Kidney (tissue), 14 donors: ENCODE results near the gene VSTM1. TPM values are rescaled to one million over a fixed set of nuclear protein-coding genes. Genes with fewer than 3 reads are reported as not detected.

Experiments used
- DNase-seq, 5 donors: peaks; one replicate each; pipeline ENCODE4 v3.0.0-alpha.2; 2013 to 2020
- FAIRE-seq: peaks from 2 replicates; lab custom pipeline; 2012; peaks lifted over from hg19 to GRCh38; lab: Jason Lieb, UNC
- H3K27ac ChIP-seq, 2 donors: one replicate each; pipeline ENCODE4 v1.7.0; 2013; ENCODE audit warnings: low read depth in 2 of 2, low read length in 2 of 2, inconsistent platforms in 1 of 2
- H3K27me3 ChIP-seq: one replicate; pipeline ENCODE4 v1.7.1; 2013; ENCODE audit warnings: low read length, inconsistent platforms; ENCODE audit not compliant: control insufficient read depth, insufficient read depth
- H3K36me3 ChIP-seq, 3 donors: one replicate each; pipeline versions ENCODE4 v1.7.0 to v1.7.1; 2013; ENCODE audit warnings: low read length in 3 of 3, control low read depth in 1 of 3, inconsistent platforms in 1 of 3; ENCODE audit not compliant: insufficient read depth in 3 of 3, control insufficient read depth in 2 of 3
- H3K4me1 ChIP-seq, 3 donors: one replicate each; pipeline versions ENCODE4 v1.7.0 to v1.7.1; 2013; ENCODE audit warnings: low read length in 3 of 3, inconsistent platforms in 1 of 3, low read depth in 1 of 3; ENCODE audit not compliant: control insufficient read depth in 2 of 3, insufficient read depth in 2 of 3
- H3K4me3 ChIP-seq, 3 donors: one replicate each; pipeline versions ENCODE4 v1.7.0 to v1.8.1; 2013; ENCODE audit warnings: low read length in 3 of 3, control low read depth in 1 of 3, inconsistent platforms in 1 of 3
- H3K9ac ChIP-seq, 3 donors: one replicate each; pipeline versions ENCODE4 v1.7.0 to v1.7.1; 2013; ENCODE audit warnings: low read length in 3 of 3, control low read depth in 1 of 3, inconsistent platforms in 1 of 3
- H3K9me3 ChIP-seq, 3 donors: one replicate each; pipeline versions ENCODE4 v1.7.0 to v1.7.1; 2013; ENCODE audit warnings: low read length in 3 of 3, control low read depth in 1 of 3, inconsistent platforms in 1 of 3; ENCODE audit not compliant: control insufficient read depth in 2 of 3, insufficient read depth in 1 of 3
- intact Hi-C: fragments of 100-400 bp; cut with DNase I; formaldehyde crosslinking; loops from one replicate; pipeline ENCODE4 v1.11.1; 2022
- polyA plus RNA-seq: library from polyadenylated mRNA; stranded (reverse); fragments of 350-450 nt; fragmentation: Illumina TruSeq; extraction: RNeasy Lipid Tissue Mini Kit (QIAGEN cat#74804); gene quantifications from one replicate; pipeline ENCODE4 v1.2.3, GENCODE V29; 2014; ENCODE audit warnings: low read depth, low replicate concordance; ENCODE audit not compliant: insufficient read depth
- total RNA-seq: library from RNA; stranded (reverse); fragmentation: NEBNext Ultra II Directional; extraction: Animal tissue kit (Norgen Biotek cat#: 25700); gene quantifications from one replicate; pipeline ENCODE4 v1.2.1, GENCODE V29; 2021
- TF ChIP-seq, protein P1 (sequence below): IDR thresholded peaks from 3 replicates; pipeline ENCODE4 v1.5.1; 2012; ENCODE audit warnings: mild to moderate bottlenecking, moderate library complexity, borderline replicate concordance; ENCODE audit not compliant: insufficient read depth; ENCODE audit errors: extremely low read depth
- donor health status: control.
- donor health status: control.
- donor health status: control.
- donor health status: control.
- donor health status: control.
- donor health status: DM: yes; HTN: yes; CAD: no.
- donor health status: Normal renal cell carcinoma (clear cell type).

The VSTM1 gene
- total and polyA plus RNA-seq, 2 donors from 2014 or later = 0.35 to 1.0 TPM

DNA sequence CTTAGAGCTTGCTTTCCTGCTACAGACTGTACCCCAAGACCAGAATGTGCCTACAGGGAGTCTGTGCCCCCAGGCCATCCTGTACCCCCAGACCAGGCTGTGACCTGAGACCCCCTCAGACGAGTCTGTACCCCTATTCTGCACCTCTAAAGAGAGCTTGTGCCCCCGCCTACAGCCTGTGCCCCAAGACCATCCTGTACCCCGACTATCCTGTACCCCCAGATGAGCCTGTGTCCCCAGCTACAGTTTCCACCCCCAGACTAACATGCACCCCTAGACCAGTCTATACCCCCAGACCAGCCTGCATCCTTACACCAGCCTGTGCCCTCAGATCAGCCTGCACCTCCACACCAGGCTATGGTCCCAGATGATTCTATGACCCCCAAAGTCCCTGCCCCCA, 70.2 kb downstream of the VSTM1 start:
- Histone ChIP-seq H3K9ac (no peak overlapping the region), H3K36me3 (no peaks in the 10 kb centered on the region), H3K27me3 (peaks cover 3% of the 10 kb centered on the region), H3K4me1 (no peaks in the 10 kb centered on the region), H3K4me3 (no peak overlapping the region), H3K9me3 (no peaks in the 10 kb centered on the region), H3K27ac (no peak overlapping the region)
- no peak for FAIRE-seq
- TF ChIP-seq, protein P1, sequence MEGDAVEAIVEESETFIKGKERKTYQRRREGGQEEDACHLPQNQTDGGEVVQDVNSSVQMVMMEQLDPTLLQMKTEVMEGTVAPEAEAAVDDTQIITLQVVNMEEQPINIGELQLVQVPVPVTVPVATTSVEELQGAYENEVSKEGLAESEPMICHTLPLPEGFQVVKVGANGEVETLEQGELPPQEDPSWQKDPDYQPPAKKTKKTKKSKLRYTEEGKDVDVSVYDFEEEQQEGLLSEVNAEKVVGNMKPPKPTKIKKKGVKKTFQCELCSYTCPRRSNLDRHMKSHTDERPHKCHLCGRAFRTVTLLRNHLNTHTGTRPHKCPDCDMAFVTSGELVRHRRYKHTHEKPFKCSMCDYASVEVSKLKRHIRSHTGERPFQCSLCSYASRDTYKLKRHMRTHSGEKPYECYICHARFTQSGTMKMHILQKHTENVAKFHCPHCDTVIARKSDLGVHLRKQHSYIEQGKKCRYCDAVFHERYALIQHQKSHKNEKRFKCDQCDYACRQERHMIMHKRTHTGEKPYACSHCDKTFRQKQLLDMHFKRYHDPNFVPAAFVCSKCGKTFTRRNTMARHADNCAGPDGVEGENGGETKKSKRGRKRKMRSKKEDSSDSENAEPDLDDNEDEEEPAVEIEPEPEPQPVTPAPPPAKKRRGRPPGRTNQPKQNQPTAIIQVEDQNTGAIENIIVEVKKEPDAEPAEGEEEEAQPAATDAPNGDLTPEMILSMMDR = no peak
- no peak for DNase-seq
- intact Hi-C loops = no loop called here

DNA sequence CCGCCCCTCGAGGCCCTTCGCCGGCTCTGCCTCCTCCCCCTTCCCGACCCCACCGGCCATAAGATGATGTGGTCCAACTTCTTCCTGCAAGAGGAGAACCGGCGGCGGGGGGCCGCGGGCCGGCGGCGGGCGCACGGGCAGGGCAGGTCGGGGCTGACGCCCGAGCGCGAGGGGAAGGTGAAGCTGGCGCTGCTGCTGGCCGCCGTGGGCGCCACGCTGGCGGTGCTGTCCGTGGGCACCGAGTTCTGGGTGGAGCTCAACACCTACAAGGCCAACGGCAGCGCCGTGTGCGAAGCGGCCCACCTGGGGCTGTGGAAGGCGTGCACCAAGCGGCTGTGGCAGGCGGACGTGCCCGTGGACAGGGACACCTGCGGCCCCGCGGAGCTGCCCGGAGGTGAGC, 70.9 kb downstream of the VSTM1 start:
- Histone ChIP-seq H3K9me3 (no peaks in the 10 kb centered on the region), H3K36me3 (no peaks in the 10 kb centered on the region), H3K4me1 (no peaks in the 10 kb centered on the region), H3K27ac (no peak overlapping the region), H3K4me3 (no peak overlapping the region), H3K9ac (no peak overlapping the region), H3K27me3 (peaks cover 3% of the 10 kb centered on the region)
- peak in 1 of 5 donors; percentile 40 for DNase-seq
- intact Hi-C loops = no loop called here
- FAIRE-seq = no peak
- TF ChIP-seq, protein P1 = no peak

DNA sequence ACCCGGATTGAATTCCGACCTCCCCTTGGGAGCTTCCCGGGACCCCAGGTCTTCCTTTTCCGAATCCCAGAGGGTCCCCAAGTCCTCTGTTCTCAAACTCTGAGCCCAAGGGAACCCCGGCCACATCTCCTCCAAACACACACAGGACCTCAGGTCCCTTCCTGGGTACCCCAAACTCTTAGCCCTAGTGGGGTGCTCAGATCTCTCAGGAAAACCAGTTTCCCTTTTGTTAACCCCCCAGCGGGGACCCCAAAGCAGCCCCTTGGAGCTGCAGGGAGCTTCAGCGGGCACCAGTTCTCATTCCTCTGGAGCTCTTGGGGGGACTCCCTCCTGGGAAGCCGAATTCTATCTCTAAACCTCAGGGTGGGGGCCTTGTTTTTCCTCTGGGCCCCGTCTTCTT, 71.5 kb downstream of the VSTM1 start:
- H3K9ac ChIP-seq = no peak overlapping the region
- FAIRE-seq (no peak), DNase-seq (no peak)
- intact Hi-C loops = no loop called here
- no peak overlapping the region for H3K4me3 ChIP-seq
- TF ChIP-seq, protein P1 = no peak
- H3K27ac ChIP-seq = no peak overlapping the region
- H3K36me3 ChIP-seq = no peaks in the 10 kb centered on the region
- no peaks in the 10 kb centered on the region for H3K4me1 ChIP-seq
- H3K9me3 ChIP-seq = no peaks in the 10 kb centered on the region
- peaks cover 3% of the 10 kb centered on the region for H3K27me3 ChIP-seq
